ENCODE results near the gene HIVEP2. TPM values are rescaled to one million over a fixed set of nuclear protein-coding genes. Genes with fewer than 3 reads are reported as not detected.
A peak's percentile ranks its signal among the peaks of the same experiment; 100 is the strongest.

Gene HIVEP2
- total RNA-seq, 1 donor from 2014 or later: 18.7 TPM

- no peak for DNase-seq
Observed at GRCh38 chr6:142816486-142816885, 128.5 kb downstream of the HIVEP2 start.

GRCh38 chr6:142816031-142816430, 128.9 kb downstream of the HIVEP2 start:
- no peak for DNase-seq

- no peak for DNase-seq
Observed at GRCh38 chr6:142811923-142812322, 133.1 kb downstream of the HIVEP2 start.

- peak; percentile 83 for DNase-seq
Observed at GRCh38 chr6:142810952-142811514, 133.9 kb downstream of the HIVEP2 start.

DNA sequence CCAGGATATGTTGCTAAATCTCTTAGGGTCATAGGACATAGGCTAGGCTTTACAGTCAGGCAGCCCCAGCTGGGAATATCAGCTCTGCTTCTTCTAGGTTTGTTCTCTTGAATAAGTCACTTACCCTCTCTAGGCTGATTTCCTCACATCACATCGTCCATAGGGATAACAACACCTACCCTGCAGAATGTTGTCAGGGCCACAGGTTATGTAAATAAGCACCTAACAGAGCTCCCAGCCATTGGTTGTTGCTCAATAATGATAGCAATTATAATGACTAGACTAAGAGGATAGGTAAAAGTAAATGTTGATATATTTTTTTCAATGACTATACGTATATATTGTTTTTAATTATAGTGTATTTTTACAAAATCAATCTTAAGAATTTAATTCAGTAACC, 135.0 kb downstream of the HIVEP2 start:
- no peak for DNase-seq

- no peak for DNase-seq
Observed at GRCh38 chr6:142808405-142809061, 136.4 kb downstream of the HIVEP2 start.

DNA sequence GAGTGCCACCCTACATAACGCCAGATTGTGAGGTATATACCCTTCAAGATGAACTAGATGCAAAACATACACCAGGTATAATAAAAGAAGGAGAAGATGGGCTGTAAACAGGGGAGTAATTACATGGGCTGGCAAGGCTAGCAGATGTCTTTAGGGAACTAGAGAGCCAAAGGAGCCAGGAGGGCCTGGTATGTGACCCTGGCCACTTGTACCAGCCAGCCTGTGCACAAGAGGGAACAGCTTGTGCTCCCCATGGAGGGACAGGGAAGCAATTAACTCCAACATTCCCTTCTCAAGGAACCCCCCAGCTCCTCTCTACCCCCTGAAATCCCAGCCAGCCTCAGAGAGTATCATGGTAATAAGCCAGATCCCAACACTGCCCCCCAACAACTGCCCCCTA, 139.9 kb downstream of the HIVEP2 start:
- DNase-seq: no peak

DNA sequence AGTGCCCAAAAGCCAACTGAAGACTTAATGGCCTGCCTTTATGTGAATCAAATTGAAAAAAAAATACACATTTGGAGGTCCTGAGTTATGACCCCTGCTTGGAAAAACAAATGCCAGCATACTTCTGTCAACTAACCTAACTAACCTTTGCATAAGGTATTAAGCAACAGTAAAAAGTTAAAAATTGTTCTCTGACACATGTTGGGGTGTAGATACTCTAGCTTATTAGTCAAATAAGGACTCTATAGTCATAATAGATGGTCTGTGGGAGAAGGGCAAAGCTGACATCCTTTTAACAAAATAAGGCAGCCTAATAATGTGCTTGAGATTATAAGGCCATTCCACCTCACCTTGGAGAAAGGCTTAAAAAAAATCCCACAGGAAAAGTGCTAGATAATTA, 140.5 kb downstream of the HIVEP2 start:
- no peak for DNase-seq

GRCh38 chr6:142803495-142804058, 141.4 kb downstream of the HIVEP2 start:
- DNase-seq: no peak

DNA sequence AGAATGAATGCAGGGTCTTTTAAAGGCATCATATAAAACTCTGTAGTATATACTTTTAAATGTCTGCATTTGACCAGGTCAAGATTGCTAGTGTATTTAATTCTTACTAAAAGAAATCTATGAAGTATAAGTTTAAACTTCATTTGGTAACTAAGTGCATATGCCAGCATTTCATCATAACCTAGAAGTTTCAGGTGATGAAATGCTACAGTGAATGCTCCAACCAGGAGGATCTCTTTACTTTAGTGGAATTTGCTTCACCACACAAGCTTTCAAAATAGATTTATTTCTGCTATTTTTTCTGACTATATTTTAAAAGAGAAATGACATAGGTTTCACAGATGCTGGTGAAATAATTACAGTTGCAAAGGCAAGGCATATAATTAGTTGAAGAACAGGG, 141.9 kb downstream of the HIVEP2 start:
- no peak for DNase-seq

GRCh38 chr6:142802124-142802523, 142.9 kb downstream of the HIVEP2 start:
- DNase-seq: no peak

GRCh38 chr6:142800240-142800639, 144.7 kb downstream of the HIVEP2 start:
- no peak for DNase-seq

DNA sequence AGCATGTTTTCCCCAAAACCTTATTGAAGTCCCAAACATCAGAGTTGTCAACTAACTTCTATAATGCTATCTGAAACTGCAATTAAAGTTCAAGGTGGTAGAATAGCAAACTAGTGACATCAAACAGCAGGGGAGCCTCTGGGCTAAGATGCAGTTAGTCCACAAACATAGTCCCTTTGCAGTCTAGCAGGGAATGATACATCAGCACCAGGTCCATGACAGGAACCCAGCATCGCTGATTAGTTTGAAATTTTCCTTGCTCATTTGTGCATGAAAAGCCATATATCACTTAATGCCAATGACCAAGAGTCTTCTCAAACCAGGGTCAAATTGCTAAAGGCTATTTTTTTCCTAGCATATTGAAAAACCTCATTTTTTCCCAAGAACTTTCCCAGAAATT, 145.3 kb downstream of the HIVEP2 start:
- no peak for DNase-seq

- no peak for DNase-seq
Observed at GRCh38 chr6:142797159-142797558, 147.8 kb downstream of the HIVEP2 start.

DNA sequence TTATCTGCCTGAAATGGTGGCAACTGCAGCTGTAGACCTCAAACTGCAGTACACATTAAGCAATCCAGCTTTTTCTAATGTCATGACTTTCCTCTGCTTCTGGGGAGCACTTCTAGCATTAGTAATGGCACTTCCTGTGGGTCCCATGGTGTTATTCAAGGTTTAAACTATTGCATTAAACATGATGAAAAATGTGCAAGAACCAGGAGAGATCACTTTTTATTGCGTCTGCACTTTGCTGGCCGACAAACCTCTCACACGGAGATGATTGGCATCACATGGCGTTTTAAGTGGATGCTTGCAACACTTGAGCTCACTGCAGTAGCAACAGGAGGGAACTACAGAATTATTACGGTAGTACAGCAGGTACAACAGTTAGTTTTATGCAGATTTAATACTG, 148.4 kb downstream of the HIVEP2 start:
- DNase-seq: no peak

DNA sequence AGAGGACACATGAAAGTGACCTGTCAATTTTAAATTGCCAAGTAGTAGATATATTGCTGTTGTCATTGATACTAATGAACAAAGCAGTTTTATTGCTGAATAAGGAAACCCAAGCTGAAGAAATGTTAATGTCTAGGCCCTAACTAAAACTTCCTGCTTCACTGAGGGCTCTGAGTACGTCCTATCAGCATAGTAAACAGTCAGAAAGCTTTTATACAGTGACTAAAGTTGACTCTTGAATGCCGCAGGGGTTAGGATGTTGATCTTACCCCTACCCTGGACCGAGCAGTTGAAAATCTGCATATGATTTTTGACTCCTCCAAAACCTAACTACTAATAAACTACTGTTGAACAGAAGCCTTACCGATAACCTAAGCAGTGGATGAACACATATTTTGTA, 149.0 kb downstream of the HIVEP2 start:
- DNase-seq: no peak

GRCh38 chr6:142794424-142794823, 150.6 kb downstream of the HIVEP2 start:
- DNase-seq: no peak

- DNase-seq: no peak
Observed at GRCh38 chr6:142790257-142790656, 154.7 kb downstream of the HIVEP2 start.

DNA sequence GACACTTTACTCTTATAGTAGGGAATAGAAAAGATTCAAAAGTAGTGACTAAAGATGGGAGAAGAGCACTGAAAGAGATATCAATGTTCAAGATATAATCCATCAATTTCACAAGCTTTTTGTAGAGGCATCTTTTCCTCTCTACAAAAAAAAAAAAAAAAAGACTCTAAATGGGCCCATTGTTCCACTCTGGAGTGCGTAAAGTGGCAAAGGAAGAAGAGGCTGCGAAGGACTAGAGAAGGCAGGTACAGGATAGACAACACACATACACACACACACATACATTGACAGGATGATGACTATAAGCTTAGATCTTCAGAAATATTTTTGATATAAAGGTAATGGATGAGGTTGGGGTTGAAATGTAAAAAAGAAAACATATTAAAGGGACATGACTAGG, 157.6 kb downstream of the HIVEP2 start:
- no peak for DNase-seq

- DNase-seq: no peak
Observed at GRCh38 chr6:142786476-142786875, 158.5 kb downstream of the HIVEP2 start.

DNA sequence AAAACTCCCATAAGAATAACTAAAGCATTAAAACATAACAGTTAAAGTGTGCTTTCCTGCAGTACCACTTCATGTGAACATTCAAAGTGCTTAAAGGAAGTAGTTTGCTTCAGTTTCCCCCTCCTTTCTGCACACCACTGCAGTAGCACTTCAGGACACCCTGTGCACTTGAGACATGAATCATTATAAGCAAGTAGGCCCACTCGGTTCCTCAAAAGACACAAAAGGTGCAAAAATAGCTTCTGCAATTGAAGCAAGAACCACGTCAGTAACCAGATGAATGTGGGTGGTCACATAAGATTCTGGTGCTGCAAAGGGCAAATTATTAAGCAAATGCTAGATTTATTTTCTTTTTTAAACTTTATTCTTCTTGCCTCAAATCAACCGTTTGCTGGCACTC, 160.6 kb downstream of the HIVEP2 start:
- DNase-seq: no peak

- DNase-seq: no peak
Observed at GRCh38 chr6:142783499-142783898, 161.5 kb downstream of the HIVEP2 start.

GRCh38 chr6:142781129-142781528, 163.8 kb downstream of the HIVEP2 start:
- DNase-seq: no peak

Measured in skin of body (tissue), 2 donors.